Stimulated activated CD4-positive, alpha-beta T cell treated with anti-CD3 and anti-CD28 coated beads, Interleukin-2, amount 100 ng/mL, for 48 hours (primary cell): Measurements from ENCODE around the gene UQCR10.

Source experiments
- DNase-seq, 2 donors: peaks; one replicate each; pipeline ENCODE4 v3.0.0-alpha.2; 2020

The UQCR10 gene

DNA sequence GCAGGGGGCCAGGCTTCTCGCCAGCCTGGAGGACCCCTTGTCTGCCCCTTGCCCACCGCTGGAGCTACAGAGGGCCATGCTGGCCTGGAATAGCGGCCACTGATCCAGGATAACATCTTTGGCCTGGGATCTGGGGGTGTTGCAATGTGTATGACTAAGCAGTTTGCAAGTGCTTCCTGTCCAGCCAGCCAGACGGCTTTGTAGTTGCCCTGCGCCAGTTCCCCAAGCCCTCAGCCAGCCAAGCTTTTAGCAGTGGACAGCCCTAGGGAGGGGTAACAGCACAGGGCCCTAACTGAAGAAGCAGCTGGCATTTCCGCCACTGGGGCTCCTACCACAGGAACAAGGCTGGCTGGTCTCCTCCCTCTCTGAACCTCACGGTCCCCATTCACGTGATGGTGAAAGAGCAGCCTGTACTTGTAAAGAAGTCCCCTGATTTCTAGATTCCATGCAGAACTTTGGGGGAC, 32.1 kb downstream of the UQCR10 start:
- no peak for DNase-seq

DNA sequence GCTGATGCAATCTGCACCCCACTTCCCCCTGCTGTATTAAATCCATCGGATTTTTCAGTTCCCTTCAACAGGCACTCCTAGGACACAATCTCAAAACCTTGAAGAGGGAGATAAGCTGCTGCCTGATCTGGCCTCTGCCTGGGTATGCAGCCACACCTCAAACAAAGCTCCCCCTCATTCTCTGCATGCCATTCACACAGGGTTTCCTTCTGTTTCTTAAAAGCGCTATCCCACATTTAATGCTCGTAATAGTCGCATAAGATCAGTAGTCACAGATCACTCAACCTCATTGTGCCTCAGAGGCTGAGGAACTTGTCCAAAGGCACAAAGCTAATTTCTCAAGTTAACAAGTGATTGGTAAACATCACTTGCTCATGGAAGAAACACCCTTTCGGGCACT, 34.0 kb downstream of the UQCR10 start:
- DNase-seq, result no peak

DNA sequence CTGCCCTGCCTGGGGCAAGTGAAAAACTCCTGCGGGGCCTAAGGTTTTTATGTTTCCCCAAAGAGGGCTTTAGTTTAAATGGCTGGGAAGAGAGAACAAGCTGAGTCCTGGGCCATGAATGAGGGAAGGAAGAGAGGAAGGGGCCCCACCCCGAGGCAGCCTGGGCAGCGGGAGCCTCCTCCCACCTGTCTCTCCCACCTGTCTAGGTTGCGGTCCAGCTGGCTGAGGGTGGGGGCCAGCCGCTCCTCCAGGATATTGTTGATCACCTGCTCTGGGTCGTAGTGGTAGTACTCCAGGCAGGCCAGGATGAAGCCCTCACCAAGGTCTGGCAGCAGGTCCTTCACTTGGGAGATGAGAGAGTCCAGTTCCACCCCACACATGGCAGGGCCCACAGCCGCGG, 34.6 kb downstream of the UQCR10 start:
- DNase-seq, result no peak

DNA sequence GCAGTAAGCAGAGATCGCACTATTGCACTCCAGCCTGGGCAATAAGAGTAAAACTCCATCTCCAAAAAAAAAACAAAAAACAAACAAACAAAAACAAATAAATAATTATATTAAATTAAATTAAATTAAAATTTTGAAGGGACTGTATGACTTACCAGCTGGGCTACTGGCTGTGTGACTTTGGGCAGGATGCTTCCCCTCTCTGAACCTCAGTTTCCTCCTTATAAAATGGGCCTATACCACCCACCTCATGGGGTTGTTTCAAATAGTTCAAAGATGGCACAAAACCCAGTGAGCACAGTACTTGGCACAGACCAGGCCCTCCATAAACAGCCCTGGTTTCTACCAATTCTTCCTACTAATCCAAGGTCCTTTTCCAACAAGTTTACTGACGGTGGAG, 36.0 kb downstream of the UQCR10 start:
- DNase-seq, result no peak

DNA sequence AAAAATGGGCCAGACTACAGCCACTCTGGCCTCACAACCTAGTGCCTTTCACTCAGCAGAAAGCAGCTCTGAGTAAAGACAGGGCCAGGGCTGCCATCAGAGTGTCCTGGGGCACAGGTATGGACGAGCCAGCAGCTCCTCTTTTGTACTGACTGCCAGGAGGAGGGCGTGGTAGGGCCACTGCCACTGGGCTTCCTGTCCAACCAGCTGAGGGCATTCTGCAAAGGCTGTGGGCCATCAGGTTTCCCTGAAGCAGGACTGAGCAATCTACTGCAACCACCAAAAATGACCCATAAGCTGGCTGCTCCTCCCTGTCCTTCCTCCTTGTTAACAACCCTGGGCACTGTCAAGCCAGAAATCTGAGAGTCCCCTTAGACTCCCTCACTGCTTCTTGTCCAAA, 37.8 kb downstream of the UQCR10 start:
- no peak for DNase-seq

DNA sequence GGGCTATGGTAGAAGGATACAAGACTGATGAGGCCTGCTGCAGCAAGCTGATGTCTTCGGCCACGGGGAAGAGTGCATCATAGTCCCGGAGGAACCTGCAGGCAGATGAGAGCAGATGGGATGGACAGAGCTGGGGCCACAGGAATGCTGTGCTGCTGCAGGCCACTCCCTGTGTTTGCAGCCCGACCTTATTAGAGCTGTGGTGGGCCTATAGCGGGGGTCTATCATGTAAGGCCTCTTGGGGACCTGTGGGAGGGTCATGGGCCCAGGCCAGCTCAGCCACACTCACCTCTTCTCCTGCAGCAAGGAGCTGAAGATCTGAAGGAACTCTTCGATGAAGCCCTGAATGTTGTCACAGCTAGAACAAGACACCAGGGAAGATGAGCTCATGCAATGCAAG, 39.0 kb downstream of the UQCR10 start:
- no peak for DNase-seq

DNA sequence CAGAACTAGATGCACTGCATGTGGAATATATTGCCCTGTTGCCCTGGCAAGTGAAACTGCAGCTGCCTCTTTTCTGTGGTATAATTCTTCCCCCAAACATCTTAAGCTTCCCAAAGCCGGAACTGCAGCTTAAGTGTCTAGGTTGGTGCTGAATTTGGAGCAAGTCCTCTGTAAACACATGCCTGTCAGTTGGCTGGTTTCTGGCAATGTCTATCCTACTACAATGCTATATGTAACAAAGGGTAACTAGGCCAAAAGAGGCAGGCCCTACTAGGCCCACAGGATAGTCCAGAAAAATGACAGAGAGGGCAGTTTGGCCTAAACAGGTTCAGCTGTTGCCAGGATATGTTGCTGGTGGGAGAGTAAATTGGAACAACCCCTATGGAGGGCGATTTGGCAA, 43.0 kb downstream of the UQCR10 start:
- DNase-seq, result no peak

DNA sequence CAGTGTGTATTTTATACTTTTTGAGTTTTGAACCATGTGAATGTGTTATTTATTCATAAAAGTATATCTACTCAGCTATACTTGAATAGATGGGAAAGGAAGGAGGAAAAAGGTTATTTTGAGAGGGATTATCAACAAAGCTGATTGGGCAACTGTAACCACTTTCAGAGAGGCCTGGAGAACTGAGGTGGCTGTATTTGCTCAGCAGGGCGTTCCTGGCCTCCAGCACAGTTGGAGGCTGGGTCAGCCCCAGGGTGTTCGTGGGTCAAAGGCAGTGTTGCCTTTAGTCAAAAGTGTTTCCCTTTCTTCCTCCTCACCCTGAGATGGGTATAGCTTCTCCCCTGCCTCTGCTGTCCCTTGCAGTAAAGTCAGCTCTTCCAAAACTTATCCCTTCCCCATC, 44.2 kb downstream of the UQCR10 start:
- DNase-seq, result no peak

DNA sequence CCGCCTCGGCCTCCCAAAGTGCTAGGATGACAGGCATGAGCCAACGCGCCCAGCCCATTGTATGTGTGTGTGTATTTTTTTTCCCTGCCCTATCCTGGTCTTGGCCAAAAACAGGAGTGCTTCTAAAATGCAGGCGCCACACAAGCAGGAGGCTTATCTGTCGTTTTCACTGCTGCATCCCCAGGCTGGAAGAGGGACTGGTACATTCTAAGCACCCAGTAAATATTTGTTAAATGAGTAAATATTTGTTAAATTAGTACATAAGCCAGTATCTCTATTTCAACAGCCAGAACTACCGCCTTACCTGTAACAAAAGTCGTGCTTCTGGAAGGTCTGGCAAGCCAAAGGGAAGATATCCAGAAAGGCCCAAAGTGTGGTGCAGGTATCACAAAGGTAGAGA, 46.0 kb downstream of the UQCR10 start:
- DNase-seq, result no peak

DNA sequence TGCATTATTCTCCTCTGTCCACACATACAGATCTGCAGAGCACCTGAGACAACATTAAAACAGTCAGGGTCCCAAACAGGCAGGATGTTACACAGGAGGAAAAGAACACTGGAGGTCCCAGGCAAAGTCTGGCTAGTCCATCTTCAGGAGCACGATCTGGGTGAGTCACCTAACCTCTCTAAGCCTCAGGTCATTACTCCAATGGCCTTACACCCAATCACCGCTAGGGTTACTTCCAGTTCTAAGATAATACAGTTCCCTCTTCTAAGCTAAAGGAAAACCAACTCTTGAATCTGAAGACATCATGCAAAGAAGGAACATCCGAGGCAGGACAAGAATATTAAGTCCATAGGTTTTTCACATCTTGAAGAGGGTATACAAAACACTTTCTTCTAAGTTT, 46.4 kb downstream of the UQCR10 start:
- DNase-seq, result no peak

DNA sequence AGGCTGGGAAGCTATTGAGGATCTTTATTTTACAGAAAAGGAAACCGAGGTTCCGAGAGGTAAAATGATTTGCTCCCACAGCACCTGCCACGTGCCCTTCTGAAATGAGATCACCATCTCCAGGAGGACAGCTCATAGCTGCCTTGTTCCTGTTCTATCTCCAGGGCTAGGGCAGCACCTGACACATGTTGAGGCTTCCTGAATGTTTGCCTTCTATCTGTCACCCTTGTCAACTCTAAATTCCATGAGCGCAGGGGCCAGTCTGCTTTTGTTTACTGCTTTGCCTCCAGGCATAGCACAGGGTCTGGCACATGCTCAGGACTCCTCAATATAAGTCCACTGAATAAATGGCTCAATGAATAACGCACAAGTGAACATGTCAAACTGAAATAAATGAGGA, 46.8 kb downstream of the UQCR10 start:
- no peak for DNase-seq

DNA sequence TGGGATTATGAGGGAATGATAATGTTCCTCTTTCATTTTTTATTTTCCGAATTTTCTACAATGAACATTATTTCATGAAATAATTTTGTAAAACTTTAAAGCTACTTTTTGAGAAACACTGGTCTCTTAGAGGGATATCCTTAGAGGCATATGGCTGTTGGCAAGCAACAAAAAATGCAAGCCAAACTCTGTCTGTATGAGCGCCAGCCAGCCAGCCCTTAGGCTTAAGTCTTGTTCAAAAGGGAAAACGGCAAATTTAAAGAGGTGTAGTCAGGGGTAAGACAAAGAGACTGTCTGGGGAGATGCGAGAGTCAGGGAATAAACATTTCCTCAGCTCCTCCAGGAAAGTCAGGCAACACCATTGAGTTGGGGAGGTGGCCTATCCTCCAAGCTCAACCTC, 48.4 kb downstream of the UQCR10 start:
- DNase-seq, result no peak

DNA sequence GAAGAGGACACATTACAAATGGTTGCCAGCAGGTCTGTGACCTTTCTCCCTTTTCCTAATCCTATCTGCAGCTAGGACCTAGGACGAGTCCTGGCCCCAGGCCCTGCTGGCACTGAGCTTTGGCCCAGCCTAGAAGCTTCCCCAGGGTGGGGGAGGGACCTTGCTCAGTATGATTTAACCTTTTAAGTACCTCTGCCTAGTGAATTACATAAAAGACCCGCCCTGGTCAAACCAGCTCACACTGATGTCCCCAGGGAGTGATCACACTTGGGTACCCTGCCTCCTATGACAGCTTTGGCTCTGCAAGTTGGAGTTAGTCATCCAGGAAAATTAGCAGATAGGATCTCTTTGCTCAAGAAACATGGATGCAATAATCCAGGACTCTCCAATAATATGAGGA, 49.0 kb downstream of the UQCR10 start:
- DNase-seq, result no peak

DNA sequence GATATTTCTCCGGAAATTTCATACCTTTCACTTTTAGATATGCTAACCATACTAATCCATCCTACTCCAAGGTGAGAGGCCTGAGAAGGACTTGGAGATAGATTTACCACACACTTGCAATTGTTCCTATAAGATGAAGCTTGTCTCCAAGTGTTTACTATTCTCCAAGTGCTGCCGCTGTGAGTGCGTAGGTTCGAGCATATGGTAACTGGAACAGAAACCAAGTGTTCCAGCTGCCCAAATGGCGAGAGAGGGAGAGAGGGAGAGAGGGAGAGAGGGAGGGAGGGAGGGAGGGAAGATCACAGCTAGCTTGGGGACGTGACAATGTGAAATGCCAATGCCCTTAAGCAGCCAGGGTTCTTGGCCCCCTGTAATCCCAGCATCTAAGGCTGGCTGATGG, 49.4 kb downstream of the UQCR10 start:
- DNase-seq, result no peak

DNA sequence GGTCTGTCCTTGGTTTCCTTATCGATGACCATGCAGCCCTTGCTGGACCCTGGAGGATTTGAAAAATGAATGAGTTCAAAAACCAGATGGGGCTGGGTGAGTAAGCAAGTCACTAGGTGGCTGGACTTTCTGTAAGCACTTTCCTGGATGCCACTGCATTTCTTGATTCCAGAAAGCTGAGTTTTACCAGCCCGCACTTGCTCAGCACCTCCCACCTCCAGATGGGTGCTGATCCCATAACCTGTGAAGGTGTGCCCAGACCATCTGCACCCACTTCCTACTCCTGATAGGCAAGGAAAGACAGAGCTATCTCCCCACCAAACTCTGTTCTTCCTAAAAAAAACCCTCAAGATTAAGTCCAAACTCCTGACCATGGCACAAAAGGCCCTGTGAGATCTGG, 49.8 kb downstream of the UQCR10 start:
- no peak for DNase-seq

DNA sequence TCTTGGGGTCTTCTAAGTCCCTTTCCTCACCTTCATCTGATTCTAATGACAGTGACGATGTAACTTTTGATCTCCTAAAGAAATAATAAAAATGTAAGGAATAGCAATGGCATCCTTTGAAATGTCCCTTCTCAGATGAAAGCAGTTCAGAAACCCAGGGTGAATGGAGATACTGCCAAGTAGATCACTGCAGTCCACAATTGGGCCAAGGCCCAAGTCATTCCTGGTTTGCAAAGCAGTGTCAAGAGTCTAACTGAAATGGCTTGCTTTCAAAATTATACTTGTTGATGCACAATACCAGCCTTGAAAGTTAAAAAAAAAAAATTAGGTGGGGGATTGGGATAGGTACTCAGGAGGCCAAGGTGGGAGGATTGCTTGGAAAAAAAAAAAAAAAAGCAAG, 50.6 kb downstream of the UQCR10 start:
- no peak for DNase-seq

DNA sequence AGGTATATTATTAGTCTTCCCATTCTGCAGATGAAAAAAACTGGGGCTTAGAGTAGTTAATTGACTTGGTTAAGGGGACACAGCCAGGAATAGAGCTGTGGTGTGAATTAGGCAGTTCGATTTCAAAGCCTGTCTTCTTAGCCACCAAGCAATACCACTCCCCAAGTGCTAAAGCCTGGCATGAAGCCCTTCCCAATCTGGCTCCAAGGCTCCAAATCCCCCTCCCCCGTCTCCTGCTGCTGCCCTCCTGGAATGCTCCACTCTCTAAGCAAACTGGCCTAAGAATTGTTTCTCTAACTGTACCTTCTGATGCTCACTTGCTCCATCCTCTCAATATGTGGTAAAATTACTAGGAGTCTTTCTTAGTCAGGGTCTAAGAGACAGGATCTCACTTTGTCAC, 52.3 kb downstream of the UQCR10 start:
- DNase-seq, result no peak
